T-cell (primary cell): Measurements from ENCODE around the gene NEK8. TPM values are rescaled to one million over a fixed set of nuclear protein-coding genes. Genes with fewer than 3 reads are reported as not detected.
"Not testable (repeated sequence)": the region's sequence is repeated elsewhere in the genome, so short reads cannot be mapped to it uniquely, and the experiment has no call there.

Source experiments
- ATAC-seq, 4 experiments: fragments of 200-7000 bp in 3 of 4; fragments of 150-1000 bp in 1 of 4; cut with Tn5 transposase; replicated peaks in 1 of 4; 1 replicate in 3 of 4; 2 replicates in 1 of 4; pipeline ENCODE4 v1.10.0; 2021; ENCODE audit warnings: moderate library complexity in 3 of 4, mild to moderate bottlenecking in 2 of 4, moderate number of reproducible peaks in 1 of 4
- CTCF ChIA-PET, 2 donors: fragments of 300-600 bp; sonication (Branson Sonifier 250); formaldehyde crosslinking; loops; one replicate each; lab custom pipeline; 2022; ENCODE audit warnings: antibody characterized with exemption in 2 of 2; lab: Charles Lee
- POLR2A ChIA-PET, 2 donors: fragments of 300-600 bp; sonication (Branson Sonifier 250); formaldehyde crosslinking; loops; one replicate each; lab custom pipeline; 2022; ENCODE audit warnings: antibody characterized with exemption in 2 of 2; lab: Charles Lee
- DNase-seq, 35 experiments: peaks; one replicate each; pipeline versions ENCODE4 v3.0.0 to v3.0.0-alpha.2; 2013 to 2023
- H3K27ac ChIP-seq: one replicate; pipeline ENCODE4 v1.5.1; 2013; ENCODE audit warnings: low read length
- H3K27me3 ChIP-seq, 2 experiments: replicated peaks in 1 of 2; 1 replicate in 1 of 2; 2 replicates in 1 of 2; pipeline versions ENCODE4 v1.6.1 to v1.7.0; 2013; ENCODE audit warnings: low read length in 1 of 2, mixed read lengths in 1 of 2; ENCODE audit not compliant: control insufficient read depth in 2 of 2, insufficient read depth in 2 of 2; ENCODE audit errors: extremely low read depth in 1 of 2
- H3K36me3 ChIP-seq, 2 donors: 1 replicate in 1 of 2; 2 replicates in 1 of 2; pipeline versions ENCODE4 v1.6.1 to v1.7.0; 2013; ENCODE audit warnings: low read length in 1 of 2; ENCODE audit not compliant: control insufficient read depth in 2 of 2, insufficient read depth in 1 of 2; ENCODE audit errors: extremely low read depth in 1 of 2
- H3K4me1 ChIP-seq, 2 experiments: 1 replicate in 1 of 2; 2 replicates in 1 of 2; pipeline versions ENCODE4 v1.6.1 to v1.7.0; 2013; ENCODE audit warnings: low read length in 2 of 2, mixed read lengths in 1 of 2; ENCODE audit not compliant: insufficient read depth in 2 of 2, control insufficient read depth in 1 of 2; ENCODE audit errors: extremely low read depth in 1 of 2
- H3K4me3 ChIP-seq, 2 donors: 1 replicate in 1 of 2; 2 replicates in 1 of 2; pipeline versions ENCODE4 v1.5.1 to v1.7.0; 2013; ENCODE audit warnings: mild to moderate bottlenecking in 2 of 2, low read length in 1 of 2, moderate library complexity in 1 of 2; ENCODE audit not compliant: control insufficient read depth in 1 of 2; ENCODE audit errors: extremely low read depth in 1 of 2
- H3K9me3 ChIP-seq: 2 replicates; pipeline ENCODE4 v1.7.0; 2013
- H3K27ac Mint-ChIP-seq, 2 donors: one replicate each; pipeline ENCODE4 v1.8.0; 2020 to 2021; ENCODE audit warnings: mild to moderate bottlenecking in 2 of 2, mixed read lengths in 2 of 2
- H3K27me3 Mint-ChIP-seq, 2 donors: one replicate each; pipeline ENCODE4 v1.8.0; 2021 to 2022; ENCODE audit warnings: mixed read lengths in 2 of 2
- H3K36me3 Mint-ChIP-seq: one replicate; pipeline ENCODE4 v1.8.0; 2021; ENCODE audit warnings: mixed read lengths
- H3K4me1 Mint-ChIP-seq, 3 donors: one replicate each; pipeline ENCODE4 v1.8.0; 2020 to 2022; ENCODE audit warnings: mixed read lengths in 3 of 3, mild to moderate bottlenecking in 1 of 3
- H3K4me3 Mint-ChIP-seq, 3 donors: one replicate each; pipeline ENCODE4 v1.8.0; 2020 to 2022; ENCODE audit warnings: mild to moderate bottlenecking in 3 of 3, mixed read lengths in 3 of 3, moderate library complexity in 3 of 3
- H3K9me3 Mint-ChIP-seq, 3 donors: one replicate each; pipeline ENCODE4 v1.8.0; 2020 to 2022; ENCODE audit warnings: mixed read lengths in 3 of 3
- WGBS: methylation state at CpG from one replicate; pipeline ENCODE4 v1.1.5; 2013; ENCODE audit warnings: missing lambda C conversion rate; ENCODE audit not compliant: insufficient coverage; 5-methylcytosine and 5-hydroxymethylcytosine counted together
- total RNA-seq, 35 experiments: library from RNA in 6 of 35; stranded (reverse) in 6 of 35; fragments of 120-200 nt in 1 of 35; gene quantifications; one replicate each; pipeline versions ENCODE4 v1.2.1 to v1.2.4 and lab custom pipeline; 2013 to 2026

The NEK8 gene
- total RNA-seq, 5 donors from 2014 or later (not counting 1 experiment from before 2014, with no cell fraction given), result 7.7 to 13.6 (median 12.7) TPM

DNA sequence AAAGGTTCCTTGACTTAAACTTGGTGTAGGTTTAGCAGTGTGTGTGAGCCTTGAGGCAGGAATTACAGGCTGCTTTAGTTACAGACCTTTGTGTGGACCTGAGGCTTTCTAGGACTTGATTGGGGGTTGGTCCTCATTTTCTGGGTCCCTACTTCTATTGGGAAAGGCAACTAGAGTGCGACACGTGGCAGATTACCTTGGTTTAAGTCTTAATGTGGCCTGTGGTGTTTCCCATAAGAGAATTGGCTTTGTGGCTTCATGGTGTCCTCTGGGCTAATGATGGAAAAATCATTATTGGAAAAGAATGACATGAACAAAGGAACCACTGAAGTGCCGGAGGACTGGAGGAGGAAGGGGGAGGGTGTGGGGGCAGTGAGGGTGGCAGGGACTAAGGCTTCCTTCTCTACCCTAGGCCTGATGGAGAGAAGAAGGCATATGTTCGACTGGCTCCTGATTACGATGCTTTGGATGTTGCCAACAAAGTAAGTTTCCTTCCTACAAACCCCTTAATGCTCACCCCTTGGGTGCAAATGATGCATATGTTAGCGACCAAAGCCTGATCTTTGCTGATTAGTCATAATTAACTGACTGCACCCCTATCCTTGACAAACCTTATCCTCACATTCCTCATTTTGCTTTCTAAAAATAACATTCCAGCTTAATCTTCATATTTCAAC lies 5.3 kb upstream of the NEK8 start:
- no peak for ATAC-seq
- H3K4me1 ChIP-seq, result peaks cover 28 to 77% of the 10 kb centered on the region in 2 experiments
- DNase-seq, result no peak
- WGBS, result 80% methylated on average over 1 of the region's 6 CpGs
- Mint-ChIP-seq H3K9me3 (no peaks in the 10 kb centered on the region), H3K27me3 (peaks cover 0 to 7% of the 10 kb centered on the region in 2 donors), H3K4me3 (peak overlapping the region in 1 of 3 donors; percentile 49), H3K27ac (peak overlapping the region in 1 of 2 donors; percentile 62), H3K4me1 (peaks cover 69 to 78% (median 78%) of the 10 kb centered on the region in 3 donors), H3K36me3 (peaks cover 32% of the 10 kb centered on the region)
- peaks cover 9 to 42% of the 10 kb centered on the region in 2 donors for H3K36me3 ChIP-seq
- H3K9me3 ChIP-seq, result no peaks in the 10 kb centered on the region
- H3K4me3 ChIP-seq, result no peak overlapping the region
- ChIA-PET POLR2A (interaction anchor here in 1 of 2 donors (0.7 kb wide), 1 partner anchor 12 kb away, joined by 3 read pairs; the partner anchor contains the start of gene PROCA1), CTCF (interaction anchor here in 1 of 2 donors (1.0 to 1.1 kb wide), 2 partner anchors 12 to 21 kb away, joined by 5 read pairs; partner anchors contain the start of gene PROCA1)
- no peak overlapping the region for H3K27ac ChIP-seq
- peaks cover 0 to 1% of the 10 kb centered on the region in 2 experiments for H3K27me3 ChIP-seq

DNA sequence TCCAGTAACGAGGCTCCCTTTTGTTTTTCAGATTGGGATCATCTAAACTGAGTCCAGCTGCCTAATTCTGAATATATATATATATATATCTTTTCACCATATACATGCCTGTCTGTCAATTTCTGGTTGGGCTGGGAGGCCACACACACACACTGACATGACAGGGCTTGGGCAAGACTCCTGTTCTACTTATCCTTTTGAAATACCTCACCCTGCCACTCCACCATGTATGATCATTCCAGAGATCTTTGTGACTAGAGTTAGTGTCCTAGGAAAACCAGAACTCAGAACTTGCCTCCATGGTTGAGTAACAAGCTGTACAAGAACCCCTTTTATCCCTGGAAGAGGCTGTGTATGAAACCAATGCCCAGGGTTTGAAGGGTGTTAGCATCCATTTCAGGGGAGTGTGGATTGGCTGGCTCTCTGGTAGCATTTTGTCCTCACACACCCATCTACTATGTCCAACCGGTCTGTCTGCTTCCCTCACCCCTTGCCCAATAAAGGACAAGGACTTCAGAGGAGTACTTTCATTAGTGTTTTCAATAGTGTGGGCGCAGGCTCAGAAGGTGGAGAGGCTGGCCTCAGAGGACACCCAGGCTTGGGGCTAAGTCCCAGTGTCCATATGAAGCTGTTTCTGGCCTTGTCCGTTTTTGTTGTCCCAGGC lies 4.6 kb upstream of the NEK8 start:
- Histone ChIP-seq H3K4me1 (peaks cover 28 to 75% of the 10 kb centered on the region in 2 experiments), H3K36me3 (peaks cover 9 to 42% of the 10 kb centered on the region in 2 donors)
- ATAC-seq, POLR2A ChIA-PET, H3K9me3 Mint-ChIP-seq, H3K27ac ChIP-seq, H3K27me3 Mint-ChIP-seq, H3K4me3 ChIP-seq, H3K27me3 ChIP-seq, H3K9me3 ChIP-seq, DNase-seq: not testable (repeated sequence)
- Mint-ChIP-seq H3K36me3 (peaks cover 32% of the 10 kb centered on the region), H3K4me1 (peaks cover 66 to 78% (median 75%) of the 10 kb centered on the region in 3 donors), H3K4me3 (peak overlapping the region; percentile 8 to 100 (median 84)), H3K27ac (peak overlapping the region; percentile 53 to 62)
- WGBS, result 79% methylated on average over 2 of the region's 4 CpGs
- CTCF ChIA-PET, result interaction anchor here in 1 of 2 donors (0.6 to 0.8 kb wide), 2 partner anchors 13 to 27 kb away, joined by 3 to 4 read pairs; partner anchors contain the start of gene PROCA1

- Mint-ChIP-seq H3K4me1 (peaks cover 65 to 78% (median 74%) of the 10 kb centered on the region in 3 donors), H3K27ac (peak overlapping the region; percentile 85 to 87), H3K4me3 (peak overlapping the region; percentile 76 to 100 (median 84)), H3K36me3 (peaks cover 32% of the 10 kb centered on the region), H3K9me3 (no peaks in the 10 kb centered on the region), H3K27me3 (no peaks in the 10 kb centered on the region)
- peaks cover 27 to 75% of the 10 kb centered on the region in 2 experiments for H3K4me1 ChIP-seq
- H3K27me3 ChIP-seq, result no peaks in the 10 kb centered on the region
- ChIA-PET POLR2A (no interaction called here), CTCF (interaction anchor here in 1 of 2 donors (0.6 to 0.8 kb wide), 3 partner anchors 13 to 39 kb away, joined by 3 to 4 read pairs (median 4); partner anchors contain the start of gene PROCA1)
- ATAC-seq (no peak), DNase-seq (no peak)
- WGBS, result 78% methylated on average over 8 of the region's 10 CpGs
- H3K4me3 ChIP-seq, result no peak overlapping the region
- H3K36me3 ChIP-seq, result peaks cover 9 to 42% of the 10 kb centered on the region in 2 donors
- no peaks in the 10 kb centered on the region for H3K9me3 ChIP-seq
- peak overlapping the region; percentile 54 for H3K27ac ChIP-seq
Observed at GRCh38 chr17:28724500-28725165, 4.0 kb upstream of the NEK8 start.

DNA sequence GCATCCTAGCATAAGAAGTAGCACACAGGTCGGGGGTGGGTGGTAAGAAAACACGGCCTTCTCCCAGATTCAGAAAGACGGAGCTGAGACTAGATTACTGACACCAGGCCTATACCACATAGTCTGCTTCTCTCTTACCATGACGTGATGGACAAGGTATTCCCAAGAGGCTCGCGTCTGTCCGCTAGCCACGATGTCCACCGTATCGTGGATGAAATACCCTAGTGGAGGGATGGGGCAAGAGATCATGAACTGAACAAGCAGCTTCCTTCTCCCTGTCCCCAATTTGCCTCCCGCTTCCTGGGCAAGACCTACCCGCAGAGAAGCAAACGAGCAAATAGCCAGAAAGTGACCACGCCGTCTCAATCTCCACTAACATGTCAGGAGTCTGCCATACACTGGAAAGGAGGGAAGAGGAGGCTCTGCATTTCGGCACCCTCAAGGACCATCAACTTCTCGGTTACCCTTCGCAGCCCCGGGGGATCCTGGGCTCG lies 3.4 kb upstream of the NEK8 start:
- H3K4me3 Mint-ChIP-seq, result peak overlapping the region; percentile 76 to 100 (median 84)
- ChIA-PET CTCF (interaction anchor here in 1 of 2 donors (0.8 kb wide), 1 partner anchor 38 kb away, joined by 4 read pairs; no protein-coding TSS in a partner anchor), POLR2A (no interaction called here)
- ATAC-seq (no peak), DNase-seq (no peak)
- no peaks in the 10 kb centered on the region for H3K9me3 Mint-ChIP-seq
- peaks cover 9 to 42% of the 10 kb centered on the region in 2 donors for H3K36me3 ChIP-seq
- H3K4me1 ChIP-seq, result peaks cover 27 to 71% of the 10 kb centered on the region in 2 experiments
- H3K36me3 Mint-ChIP-seq, result peaks cover 26% of the 10 kb centered on the region
- peak overlapping the region; percentile 57 to 87 for H3K4me3 ChIP-seq
- peak overlapping the region; percentile 54 for H3K27ac ChIP-seq
- WGBS, result 20% methylated on average over 2 of the region's 20 CpGs
- no peaks in the 10 kb centered on the region for H3K27me3 Mint-ChIP-seq
- H3K9me3 ChIP-seq, result no peaks in the 10 kb centered on the region
- peak overlapping the region; percentile 85 to 87 for H3K27ac Mint-ChIP-seq
- H3K27me3 ChIP-seq, result no peaks in the 10 kb centered on the region
- peaks cover 63 to 75% (median 71%) of the 10 kb centered on the region in 3 donors for H3K4me1 Mint-ChIP-seq

DNA sequence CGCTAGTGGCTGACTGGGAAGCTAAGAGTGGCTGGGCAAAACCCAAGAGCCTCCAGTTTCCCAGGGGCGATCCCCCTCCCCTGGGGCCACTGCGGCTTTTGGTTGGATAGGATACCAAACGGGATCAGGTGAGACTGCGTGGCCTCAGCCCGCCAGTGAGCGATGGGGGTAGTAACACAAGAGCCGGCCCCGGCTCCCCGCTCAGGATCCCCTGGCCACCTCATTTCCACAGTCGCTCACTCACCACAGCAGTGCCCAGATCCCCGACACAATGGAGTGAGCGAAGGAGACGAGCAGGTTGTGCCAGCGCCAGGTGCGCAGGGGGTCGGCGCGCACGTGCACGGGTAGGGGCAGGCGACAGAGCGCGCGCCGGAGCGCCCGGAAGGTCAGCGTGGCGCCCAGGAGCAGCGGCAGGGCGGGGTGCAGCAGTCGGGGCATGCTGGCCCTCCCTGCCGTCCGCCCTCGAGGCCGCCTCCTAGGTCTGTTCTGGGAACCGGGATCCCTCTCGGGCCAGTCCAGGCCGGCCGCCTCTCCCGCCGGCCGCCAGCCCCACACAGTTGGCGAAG lies 2.8 kb upstream of the NEK8 start:
- H3K36me3 Mint-ChIP-seq, result peaks cover 21% of the 10 kb centered on the region
- no peaks in the 10 kb centered on the region for H3K27me3 ChIP-seq
- H3K4me3 Mint-ChIP-seq, result peak overlapping the region; percentile 76 to 100 (median 84)
- 0% methylated on average over 36 of the region's 45 CpGs for WGBS
- CTCF ChIA-PET, result interaction anchor here (0.6 to 4.2 kb wide), 17 partner anchors 15 to 226 kb away, joined by 3 to 197 read pairs (median 6); partner anchors contain the start of genes PHF12 (in 1 of the 2) and TRAF4 (in 1 of the 2)
- H3K27me3 Mint-ChIP-seq, result no peaks in the 10 kb centered on the region
- POLR2A ChIA-PET, result interaction anchor here (1.0 to 1.5 kb wide), 2 partner anchors 25 kb away, joined by 3 to 9 read pairs; no protein-coding TSS in a partner anchor
- peak overlapping the region; percentile 57 to 87 for H3K4me3 ChIP-seq
- no peaks in the 10 kb centered on the region for H3K9me3 Mint-ChIP-seq
- no peaks in the 10 kb centered on the region for H3K9me3 ChIP-seq
- peaks cover 9 to 40% of the 10 kb centered on the region in 2 donors for H3K36me3 ChIP-seq
- peak in 1 of 4 experiments; percentile 0 for ATAC-seq
- peaks cover 58 to 70% (median 66%) of the 10 kb centered on the region in 3 donors for H3K4me1 Mint-ChIP-seq
- peak overlapping the region; percentile 54 for H3K27ac ChIP-seq
- peak in 2 of 35 experiments; percentile 38 to 57 for DNase-seq
- H3K4me1 ChIP-seq, result peaks cover 24 to 66% of the 10 kb centered on the region in 2 experiments
- peak overlapping the region; percentile 85 to 87 for H3K27ac Mint-ChIP-seq
